K562 (cell line): ENCODE results near the gene IGSF9. TPM values are rescaled to one million over a fixed set of nuclear protein-coding genes. Genes with fewer than 3 reads are reported as not detected.

ENCODE experiments used
- ATAC-seq: fragments of 200-7000 bp; cut with Tn5 transposase; 3 replicates; pipeline ENCODE4 v1.9.1; 2020; ENCODE audit warnings: moderate library complexity
- BruUV-seq: library from RNA; stranded (reverse); fragments of 400-500 nt; replicated peaks from 2 replicates; lab custom pipeline; 2021; lab: Mats Ljungman, UMichigan
- CTCF ChIA-PET: fragments of 300-600 bp; formaldehyde crosslinking; extraction: SDS; loops from one replicate; lab custom pipeline; 2021; ENCODE audit warnings: low intra/inter-chr PET ratio; lab: Yijun Ruan, JAX
- POLR2A ChIA-PET: fragments of 300-600, 350-650 bp; sonication (Branson Sonifier 250); formaldehyde crosslinking; extraction: SDS; loops from one replicate; lab custom pipeline; 2021; ENCODE audit warnings: antibody characterized with exemption, inconsistent platforms; lab: Yijun Ruan, JAX
- DNase-seq, 4 experiments: peaks; one replicate each; pipeline versions ENCODE4 v3.0.0 to v3.0.0-alpha.2; 2011 to 2018; ENCODE audit warnings: low spot score in 3 of 4, mixed read lengths in 3 of 4; ENCODE audit errors: extremely low read depth in 1 of 4
- FAIRE-seq: peaks from 2 replicates; lab custom pipeline; 2011; peaks lifted over from hg19 to GRCh38; lab: Jason Lieb, UNC
- H2AFZ ChIP-seq: 2 replicates; pipeline ENCODE4 v1.6.0; 2011; ENCODE audit warnings: low read depth, low read length, control low read depth, inconsistent platforms
- H3K27ac ChIP-seq: fragments of 200-600 bp; 3 replicates; pipeline ENCODE4 v1.8.0; 2011; ENCODE audit warnings: low read depth, mild to moderate bottlenecking, control low read depth, inconsistent platforms, low read length, moderate library complexity, mixed read lengths; ENCODE audit errors: extremely low read depth
- H3K27me3 ChIP-seq, 2 experiments: fragments of 300-600 bp in 1 of 2; 2 replicates in 1 of 2; 3 replicates in 1 of 2; pipeline versions ENCODE4 v1.6.0 to v1.8.0; 2011; ENCODE audit warnings: inconsistent platforms in 2 of 2, low read length in 2 of 2, mild to moderate bottlenecking in 1 of 2, mixed read lengths in 1 of 2, moderate library complexity in 1 of 2; ENCODE audit not compliant: control insufficient read depth in 2 of 2, insufficient read depth in 2 of 2
- H3K36me3 ChIP-seq: fragments of 300-600 bp; 3 replicates; pipeline ENCODE4 v1.8.0; 2011; ENCODE audit warnings: mild to moderate bottlenecking, low read length, inconsistent platforms; ENCODE audit not compliant: control insufficient read depth, insufficient read depth
- H3K4me1 ChIP-seq, 2 experiments: fragments of 200-600 bp in 1 of 2; replicated peaks in 1 of 2; 2 replicates in 1 of 2; 3 replicates in 1 of 2; pipeline versions ENCODE4 v1.5.1 to v1.8.0; 2011; ENCODE audit warnings: inconsistent platforms in 2 of 2, low read length in 2 of 2, mild to moderate bottlenecking in 1 of 2, mixed read lengths in 1 of 2, moderate library complexity in 1 of 2; ENCODE audit not compliant: control insufficient read depth in 2 of 2, insufficient read depth in 2 of 2
- H3K4me2 ChIP-seq: 2 replicates; pipeline ENCODE4 v1.6.1; 2011; ENCODE audit warnings: low read length, control low read depth, inconsistent platforms, mixed read lengths; ENCODE audit not compliant: insufficient read depth
- H3K4me3 ChIP-seq: fragments of 200-600 bp; sonication (generic), shearing (Covaris generic); 2 replicates; pipeline ENCODE4 v1.5.1; 2016; ENCODE audit warnings: control low read depth, inconsistent platforms
- H3K79me2 ChIP-seq: fragments of 200-600 bp; 3 replicates; pipeline ENCODE4 v1.8.0; 2011; ENCODE audit warnings: low read length, inconsistent platforms; ENCODE audit not compliant: control insufficient read depth, insufficient read depth
- H3K9ac ChIP-seq, 2 experiments: 2 replicates each; pipeline versions ENCODE4 v1.6.0 to v1.6.1; 2011; ENCODE audit warnings: low read depth in 2 of 2, low read length in 2 of 2, control low read depth in 1 of 2, inconsistent platforms in 1 of 2, mild to moderate bottlenecking in 1 of 2, mixed read lengths in 1 of 2; ENCODE audit not compliant: insufficient read depth in 1 of 2
- H3K9me1 ChIP-seq: one replicate; pipeline ENCODE4 v1.6.0; 2011; ENCODE audit warnings: inconsistent platforms, mild to moderate bottlenecking, low read length, moderate library complexity; ENCODE audit not compliant: control insufficient read depth, insufficient read depth
- H3K9me3 ChIP-seq: replicated peaks from 2 replicates; pipeline ENCODE4 v1.5.1; 2011; ENCODE audit warnings: low read depth, low read length, inconsistent platforms; ENCODE audit not compliant: control insufficient read depth, insufficient read depth
- H4K20me1 ChIP-seq: replicated peaks from 2 replicates; pipeline ENCODE4 v1.6.1; 2011; ENCODE audit warnings: low read length, inconsistent platforms, mixed read lengths; ENCODE audit not compliant: control insufficient read depth, insufficient read depth
- BCOR ChIP-seq: fragments of 450-650 bp; IDR thresholded peaks from 2 replicates; pipeline ENCODE4 v1.6.1; 2016
- CXXC5 ChIP-seq: fragments of 250-450 bp; sonication (Bioruptor Pico); IDR thresholded peaks from 2 replicates; pipeline ENCODE4 v1.8.0; 2022; ENCODE audit warnings: inconsistent platforms, mild to moderate bottlenecking, moderate library complexity
- FOXJ3 ChIP-seq: sonication (generic); formaldehyde crosslinking; IDR thresholded peaks from 2 replicates; pipeline ENCODE4 v1.4.0; 2020; ENCODE audit warnings: mild to moderate bottlenecking, missing genetic modification reagents
- GATAD2B ChIP-seq: fragments of 450-650 bp; IDR thresholded peaks from 2 replicates; pipeline ENCODE4 v1.6.1; 2017; ENCODE audit warnings: mild to moderate bottlenecking, borderline replicate concordance
- ILF3 ChIP-seq: fragments of 450-650 bp; IDR thresholded peaks from 2 replicates; pipeline ENCODE4 v1.6.1; 2018; ENCODE audit warnings: antibody characterized with exemption, mild to moderate bottlenecking, moderate library complexity, borderline replicate concordance
- KAT2B ChIP-seq: IDR thresholded peaks from one replicate; pipeline ENCODE4 v1.6.1; 2012; ENCODE audit warnings: low read depth, mild to moderate bottlenecking, control low read depth, inconsistent platforms, low read length, moderate library complexity
- MYBL2 ChIP-seq, 2 experiments: fragments of 450-650 bp in 1 of 2; sonication (generic) in 1 of 2; formaldehyde crosslinking in 1 of 2; IDR thresholded peaks; 2 replicates each; pipeline versions ENCODE4 v1.6.1 to v1.8.1; 2017 to 2022; ENCODE audit warnings: borderline replicate concordance in 1 of 2, inconsistent platforms in 1 of 2, low read depth in 1 of 2, mild to moderate bottlenecking in 1 of 2, missing genetic modification reagents in 1 of 2, moderate library complexity in 1 of 2
- PML ChIP-seq: IDR thresholded peaks from 2 replicates; pipeline ENCODE4 v1.6.1; 2012; ENCODE audit warnings: low read length, inconsistent platforms
- RFX5 ChIP-seq: IDR thresholded peaks from 2 replicates; pipeline ENCODE4 v1.6.1; 2011; ENCODE audit warnings: low read depth, mild to moderate bottlenecking, improper control_type of control experiment, low read length
- RHOXF2B ChIP-seq: fragments of 250-450 bp; sonication (Bioruptor Pico); conservative IDR thresholded peaks from 2 replicates; pipeline ENCODE4 v1.5.1; 2021
- TCFL5 ChIP-seq: fragments of 250-450 bp; sonication (Bioruptor Pico); conservative IDR thresholded peaks from 2 replicates; pipeline ENCODE4 v1.6.1; 2021; ENCODE audit warnings: mild to moderate bottlenecking, moderate library complexity, matching md5 sums
- ZKSCAN1 ChIP-seq: fragments of 150-350 bp; IDR thresholded peaks from 2 replicates; pipeline ENCODE4 v1.6.1; 2016; ENCODE audit warnings: low read depth, low read length
- ZNF165 ChIP-seq: fragments of 250-450 bp; sonication (Bioruptor Pico); IDR thresholded peaks from 2 replicates; pipeline ENCODE4 v1.4.0; 2020; ENCODE audit warnings: borderline replicate concordance
- WGBS: fragments of 100-300 bp; shearing (Covaris generic); methylation state at CpG from one replicate; pipeline ENCODE4 v1.1.6; 2016; ENCODE audit warnings: low coverage, mixed read lengths; ENCODE audit not compliant: insufficient coverage; ENCODE audit errors: missing lambda C conversion rate; 5-methylcytosine and 5-hydroxymethylcytosine counted together
- in situ Hi-C: fragments of 300-500 bp; cut with MboI; formaldehyde crosslinking; loops from 4 replicates; pipeline ENCODE4 v1.15.0; 2018; ENCODE audit warnings: inconsistent platforms, mixed read lengths
- intact Hi-C: fragments of 100-400 bp; cut with micrococcal nuclease; formaldehyde crosslinking; loops from 2 replicates; pipeline ENCODE4 v1.14.2; 2022
- polyA plus RNA-seq, 8 experiments: library from polyadenylated mRNA; depleted of rRNA in 4 of 8; stranded (reverse) in 5 of 8; unstranded in 3 of 8; fragments of >200 nt; fragmentation: Nextera tagmentation in 2 of 8; fragmentation: Illumina TruSeq in 1 of 8; extraction: Ambion mirVana in 2 of 8; extraction: Trizol in 1 of 8; gene quantifications; 2 replicates each; pipeline versions ENCODE4 v1.2.1 to v1.2.3, GENCODE V29; 2011 to 2014; ENCODE audit warnings: inconsistent platforms in 1 of 8, missing spikeins in 1 of 8
- total RNA-seq, 7 experiments: library from RNA; depleted of rRNA in 6 of 7; stranded (reverse); fragments of >200 nt in 6 of 7; fragmentation: Illumina TruSeq in 2 of 7; extraction: Trizol in 2 of 7; gene quantifications; 2 replicates each; pipeline versions ENCODE4 v1.2.1 to v1.2.3, GENCODE V29; 2011 to 2021; ENCODE audit warnings: low replicate concordance in 1 of 7
- TF ChIP-seq, protein P1 (sequence below): sonication (generic); formaldehyde crosslinking; IDR thresholded peaks from 2 replicates; pipeline ENCODE4 v1.8.0; 2022; ENCODE audit warnings: mild to moderate bottlenecking, missing genetic modification reagents
- TF ChIP-seq, protein P2 (sequence below): fragments of 450-650 bp; IDR thresholded peaks from 2 replicates; pipeline ENCODE4 v1.6.1; 2017; ENCODE audit warnings: antibody characterized with exemption

The IGSF9 gene
- total and polyA plus RNA-seq, 9 of the 15 experiments (the other 6 are each of a cell fraction or from before 2014, with no cell fraction given) = 0.03 to 0.29 (median 0.07) TPM; not detected in 1

DNA sequence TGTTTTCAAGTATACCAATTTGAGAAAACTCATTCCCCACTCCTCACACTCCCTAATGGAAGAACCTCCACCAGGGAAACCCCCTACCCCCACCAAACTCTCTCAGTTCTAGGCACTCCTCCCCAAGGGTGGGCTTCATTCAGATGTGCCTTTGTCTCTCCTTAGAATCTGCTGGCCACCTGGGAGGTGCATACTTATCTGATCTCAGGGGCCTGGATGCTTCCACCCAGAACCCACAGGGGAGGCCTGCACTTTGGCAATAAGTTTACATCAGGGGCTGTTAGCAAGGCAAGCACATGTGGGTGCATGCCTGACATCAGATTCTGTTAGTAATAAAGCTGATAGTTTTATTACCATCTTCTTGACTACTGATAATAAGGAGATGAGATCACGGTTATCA lies 41.1 kb upstream of the IGSF9 start:
- Histone ChIP-seq H3K27me3 (peaks cover 8 to 24% of the 10 kb centered on the region in 2 experiments; a peak in 3 of 5 replicates), H3K9me3 (no peaks in the 10 kb centered on the region), H3K79me2 (no peaks in the 10 kb centered on the region), H3K36me3 (no peaks in the 10 kb centered on the region), H3K9me1 (no peaks in the 10 kb centered on the region), H3K4me1 (no peaks in the 10 kb centered on the region), H2AFZ (no peak overlapping the region), H3K27ac (no peak overlapping the region), H4K20me1 (no peaks in the 10 kb centered on the region), H3K9ac (no peak overlapping the region), H3K4me2 (no peak overlapping the region), H3K4me3 (no peak overlapping the region)
- WGBS = 0% methylated on average over 1 of the region's 1 CpG
- no peak for DNase-seq
- FAIRE-seq = no peak
- intact Hi-C loops = no loop called here
- no TSS peak for BruUV-seq
- no peak for TF ChIP-seq MYBL2 (IDR thresholded peaks at IDR 0.05; ENCODE audit: low read depth)
- no peak for TF ChIP-seq MYBL2 (CRISPR knock-in tag; IDR thresholded peaks at IDR 0.05; ENCODE audit: borderline replicate concordance)
- TF ChIP-seq PML = no peak
- no peak for TF ChIP-seq GATAD2B
- CTCF ChIA-PET = no interaction called here
- in situ Hi-C loops = loop anchor here (25.0 kb wide), 1 partner anchor 799 kb away; no protein-coding TSS in a partner anchor
- POLR2A ChIA-PET = interaction anchor here (0.6 to 1.3 kb wide), 2 partner anchors 21 to 375 kb away, joined by 3 read pairs; no protein-coding TSS in a partner anchor
- no peak for ATAC-seq

DNA sequence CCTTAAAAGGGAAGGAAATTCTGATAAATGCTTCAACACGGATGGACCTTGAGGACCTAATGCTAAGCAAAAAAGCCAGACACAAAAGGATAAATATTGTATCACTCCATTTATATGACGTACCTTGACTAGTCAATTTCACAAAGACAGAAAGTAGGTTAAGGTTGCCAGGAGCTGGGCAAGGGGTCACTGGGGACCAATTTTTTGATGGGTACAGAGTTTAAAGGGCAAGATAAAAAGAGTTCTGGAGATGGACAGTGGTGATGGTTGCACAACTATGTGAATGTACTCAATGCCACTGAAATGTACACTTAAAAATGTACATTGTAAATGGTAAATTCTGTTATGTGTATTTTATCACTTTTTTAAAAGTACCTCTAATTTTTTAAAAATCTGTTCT lies 40.7 kb upstream of the IGSF9 start:
- H3K9me3 ChIP-seq = no peaks in the 10 kb centered on the region
- H3K4me1 ChIP-seq = no peaks in the 10 kb centered on the region
- peaks cover 11 to 29% of the 10 kb centered on the region in 2 experiments; a peak in 4 of 5 replicates for H3K27me3 ChIP-seq
- ATAC-seq (no peak), DNase-seq (no peak), FAIRE-seq (no peak)
- no peak overlapping the region for H2AFZ ChIP-seq
- intact Hi-C loops = no loop called here
- no peaks in the 10 kb centered on the region for H3K36me3 ChIP-seq
- no peaks in the 10 kb centered on the region for H4K20me1 ChIP-seq
- H3K4me2 ChIP-seq = no peak overlapping the region
- no peak overlapping the region for H3K27ac ChIP-seq
- H3K9ac ChIP-seq = no peak overlapping the region
- H3K4me3 ChIP-seq = no peak overlapping the region
- BruUV-seq = no TSS peak
- CTCF ChIA-PET = no interaction called here
- in situ Hi-C loops = loop anchor here (25.0 kb wide), 1 partner anchor 799 kb away; no protein-coding TSS in a partner anchor
- no peaks in the 10 kb centered on the region for H3K9me1 ChIP-seq
- POLR2A ChIA-PET = no interaction called here
- no peaks in the 10 kb centered on the region for H3K79me2 ChIP-seq
- WGBS = 0% methylated on average over 2 of the region's 2 CpGs
- no peak for TF ChIP-seq CXXC5 (CRISPR knock-in tag)
- no peak for TF ChIP-seq ZNF165 (CRISPR knock-in tag)
- no peak for TF ChIP-seq ILF3
- TF ChIP-seq, protein P1, sequence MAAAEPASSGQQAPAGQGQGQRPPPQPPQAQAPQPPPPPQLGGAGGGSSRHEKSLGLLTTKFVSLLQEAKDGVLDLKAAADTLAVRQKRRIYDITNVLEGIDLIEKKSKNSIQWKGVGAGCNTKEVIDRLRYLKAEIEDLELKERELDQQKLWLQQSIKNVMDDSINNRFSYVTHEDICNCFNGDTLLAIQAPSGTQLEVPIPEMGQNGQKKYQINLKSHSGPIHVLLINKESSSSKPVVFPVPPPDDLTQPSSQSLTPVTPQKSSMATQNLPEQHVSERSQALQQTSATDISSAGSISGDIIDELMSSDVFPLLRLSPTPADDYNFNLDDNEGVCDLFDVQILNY = no peak
- no peak for TF ChIP-seq FOXJ3 (CRISPR knock-in tag)
- no peak for TF ChIP-seq TCFL5 (CRISPR knock-in tag)
- no peak for TF ChIP-seq RHOXF2B (CRISPR knock-in tag)
- no peak for TF ChIP-seq RFX5
- TF ChIP-seq, protein P2, sequence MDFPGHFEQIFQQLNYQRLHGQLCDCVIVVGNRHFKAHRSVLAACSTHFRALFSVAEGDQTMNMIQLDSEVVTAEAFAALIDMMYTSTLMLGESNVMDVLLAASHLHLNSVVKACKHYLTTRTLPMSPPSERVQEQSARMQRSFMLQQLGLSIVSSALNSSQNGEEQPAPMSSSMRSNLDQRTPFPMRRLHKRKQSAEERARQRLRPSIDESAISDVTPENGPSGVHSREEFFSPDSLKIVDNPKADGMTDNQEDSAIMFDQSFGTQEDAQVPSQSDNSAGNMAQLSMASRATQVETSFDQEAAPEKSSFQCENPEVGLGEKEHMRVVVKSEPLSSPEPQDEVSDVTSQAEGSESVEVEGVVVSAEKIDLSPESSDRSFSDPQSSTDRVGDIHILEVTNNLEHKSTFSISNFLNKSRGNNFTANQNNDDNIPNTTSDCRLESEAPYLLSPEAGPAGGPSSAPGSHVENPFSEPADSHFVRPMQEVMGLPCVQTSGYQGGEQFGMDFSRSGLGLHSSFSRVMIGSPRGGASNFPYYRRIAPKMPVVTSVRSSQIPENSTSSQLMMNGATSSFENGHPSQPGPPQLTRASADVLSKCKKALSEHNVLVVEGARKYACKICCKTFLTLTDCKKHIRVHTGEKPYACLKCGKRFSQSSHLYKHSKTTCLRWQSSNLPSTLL = no peak
- no peak for TF ChIP-seq ZKSCAN1
- no peak for TF ChIP-seq KAT2B
- TF ChIP-seq BCOR = no peak
